Activated CD8-positive, alpha-beta memory T cell treated with anti-CD3 and anti-CD28 coated beads for 4 hours (primary cell): ENCODE measurements around the gene TSPAN3.

ENCODE experiments used
- DNase-seq, 2 donors: peaks; one replicate each; pipeline ENCODE4 v3.0.0-alpha.2; 2020; ENCODE audit warnings: low read depth in 2 of 2

TSPAN3 gene

DNA sequence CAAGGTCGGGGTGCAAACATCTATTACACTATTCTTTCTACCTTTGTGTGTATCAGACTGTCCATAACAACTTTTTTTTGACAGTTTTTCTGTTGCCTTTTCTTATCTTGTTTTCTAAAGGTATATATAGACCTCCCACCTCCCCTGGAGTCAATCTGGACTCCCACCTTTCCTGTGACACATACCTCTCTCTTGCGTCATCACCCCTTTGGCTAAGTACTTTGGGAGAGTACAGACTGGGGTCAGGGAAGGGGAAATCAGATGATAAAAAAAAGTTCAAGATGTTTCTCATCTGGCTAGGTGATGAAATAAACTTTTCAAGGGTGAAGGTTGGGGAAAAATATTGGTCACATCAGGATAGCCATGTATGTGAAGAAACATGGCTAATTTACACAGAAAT lies 17.2 kb downstream of the TSPAN3 start:
- no peak for DNase-seq

GRCh38 chr15:77052556-77052955 lies 18.4 kb downstream of the TSPAN3 start:
- DNase-seq = no peak

- DNase-seq = no peak
Measured at GRCh38 chr15:77048135-77048876, 22.6 kb downstream of the TSPAN3 start.

GRCh38 chr15:77046704-77047412 lies 24.1 kb downstream of the TSPAN3 start:
- no peak for DNase-seq

DNA sequence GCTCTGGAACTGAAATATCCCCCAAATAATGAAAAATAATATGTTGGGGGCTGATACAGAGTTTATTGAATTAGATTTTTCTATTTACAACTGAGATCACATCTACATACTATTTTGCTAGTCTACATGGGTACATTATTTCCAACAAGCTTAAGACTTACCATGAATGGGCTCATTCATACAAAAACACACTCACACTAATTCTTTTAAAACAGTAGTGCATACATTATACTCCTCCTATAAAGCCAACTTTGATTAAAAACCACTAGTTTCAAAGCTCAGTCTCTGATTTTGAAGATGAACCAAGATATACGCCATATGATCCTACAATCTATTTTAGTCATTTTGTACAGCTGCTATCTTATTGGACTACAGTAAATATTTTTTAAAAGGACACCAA lies 24.9 kb downstream of the TSPAN3 start:
- DNase-seq = no peak

- no peak for DNase-seq
Measured at GRCh38 chr15:77044228-77045042, 26.5 kb downstream of the TSPAN3 start.

GRCh38 chr15:77042955-77043920 lies 27.7 kb downstream of the TSPAN3 start:
- DNase-seq = no peak

DNA sequence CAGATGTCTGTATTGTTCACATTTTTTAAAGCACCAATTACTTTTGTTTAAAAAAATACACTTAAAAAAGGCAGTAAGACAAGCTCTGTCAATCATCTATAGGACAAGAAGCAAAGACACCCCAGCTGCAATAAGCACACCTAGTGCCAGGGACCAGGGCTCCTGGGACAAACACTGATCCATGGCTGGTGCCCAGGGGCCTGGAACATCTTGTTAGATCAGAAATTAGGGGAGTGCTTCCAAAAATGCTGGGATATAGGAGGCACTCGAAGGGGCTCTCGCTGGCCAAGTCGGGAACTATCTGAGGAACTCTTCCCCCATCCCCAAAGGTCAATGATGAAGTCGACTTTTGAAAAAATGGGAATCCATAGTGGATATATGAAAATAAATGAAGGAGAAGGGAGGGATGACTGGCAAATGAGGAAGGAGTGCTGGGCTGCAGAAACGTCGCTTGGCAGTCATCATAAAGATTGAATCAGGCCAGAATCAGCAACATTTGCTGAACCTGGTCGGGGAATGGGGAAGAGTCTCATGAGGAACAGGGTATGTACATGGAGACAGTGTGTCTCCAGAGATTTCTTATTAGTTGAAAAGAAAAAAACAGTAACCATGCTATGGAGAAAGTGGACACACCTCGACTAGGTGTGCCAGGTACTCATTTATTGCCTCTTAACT lies 28.5 kb downstream of the TSPAN3 start:
- DNase-seq = no peak

- DNase-seq = no peak
Measured at GRCh38 chr15:77040673-77041072, 30.2 kb downstream of the TSPAN3 start.

DNA sequence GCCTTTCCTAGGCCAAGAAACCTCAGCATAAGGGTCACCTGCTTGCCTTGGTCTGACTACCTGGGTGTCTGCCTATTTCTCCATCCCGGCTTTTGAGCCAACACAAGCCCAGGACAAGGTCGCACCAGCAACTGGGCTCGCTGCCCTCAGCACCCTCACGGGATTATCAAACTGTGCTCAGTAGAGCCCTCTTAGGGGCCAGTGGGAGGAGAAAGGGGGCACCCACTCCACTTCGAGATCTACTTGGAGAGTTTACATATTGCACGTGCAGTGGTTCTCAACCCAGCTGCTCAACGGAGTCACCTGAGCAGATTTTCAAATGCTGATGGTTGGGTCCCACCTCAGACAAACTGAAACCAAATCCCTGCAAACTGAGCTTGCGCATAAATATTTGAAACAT lies 31.1 kb downstream of the TSPAN3 start:
- no peak for DNase-seq

- DNase-seq = no peak
Measured at GRCh38 chr15:77039217-77039533, 31.7 kb downstream of the TSPAN3 start.

DNA sequence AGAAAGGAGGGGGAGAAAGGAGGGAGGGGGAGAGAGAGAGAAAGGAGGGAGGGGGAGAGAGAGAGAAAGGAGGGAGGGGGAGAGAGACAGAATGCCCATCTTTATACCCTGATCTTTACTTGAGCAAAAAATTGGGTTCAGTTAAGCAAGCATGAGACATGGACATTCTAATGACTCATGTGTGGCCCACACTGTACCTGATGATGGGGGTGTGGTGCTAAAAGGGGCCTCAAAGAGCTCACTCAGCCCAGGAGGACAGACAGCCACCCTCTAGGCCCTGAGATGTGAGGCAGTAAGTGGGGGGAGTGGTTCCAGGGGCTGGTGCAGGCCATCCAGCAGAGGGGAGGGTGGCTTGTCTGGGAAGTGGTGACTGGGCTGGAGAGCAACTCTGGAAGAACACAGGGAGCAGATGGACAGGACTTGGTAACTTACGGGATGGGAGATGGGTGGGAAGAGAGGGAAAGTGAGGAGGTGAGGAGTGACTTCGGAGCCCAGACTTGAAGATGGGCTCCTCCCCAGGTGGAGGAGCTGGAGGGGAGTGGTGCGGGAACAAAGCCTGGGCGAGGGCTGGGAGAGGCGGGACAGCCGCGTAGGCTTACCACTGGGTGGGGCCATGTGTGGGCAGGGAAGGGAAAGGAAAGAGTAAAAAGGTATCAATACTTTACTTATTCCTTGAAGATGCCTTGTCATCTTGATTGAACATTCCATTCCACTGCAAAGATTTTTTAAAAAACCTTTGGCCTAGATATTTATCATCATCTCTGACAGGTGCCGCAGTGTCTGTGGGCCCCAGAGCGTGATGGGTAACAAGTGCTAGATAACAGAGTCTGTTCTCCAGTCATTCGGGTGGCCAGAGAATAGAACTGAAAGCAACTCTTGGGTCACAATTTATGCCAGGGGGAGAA lies 32.3 kb downstream of the TSPAN3 start:
- DNase-seq = no peak

- DNase-seq = no peak
Measured at GRCh38 chr15:77037388-77038209, 33.3 kb downstream of the TSPAN3 start.

- DNase-seq = no peak
Measured at GRCh38 chr15:77036537-77037387, 34.1 kb downstream of the TSPAN3 start.

DNA sequence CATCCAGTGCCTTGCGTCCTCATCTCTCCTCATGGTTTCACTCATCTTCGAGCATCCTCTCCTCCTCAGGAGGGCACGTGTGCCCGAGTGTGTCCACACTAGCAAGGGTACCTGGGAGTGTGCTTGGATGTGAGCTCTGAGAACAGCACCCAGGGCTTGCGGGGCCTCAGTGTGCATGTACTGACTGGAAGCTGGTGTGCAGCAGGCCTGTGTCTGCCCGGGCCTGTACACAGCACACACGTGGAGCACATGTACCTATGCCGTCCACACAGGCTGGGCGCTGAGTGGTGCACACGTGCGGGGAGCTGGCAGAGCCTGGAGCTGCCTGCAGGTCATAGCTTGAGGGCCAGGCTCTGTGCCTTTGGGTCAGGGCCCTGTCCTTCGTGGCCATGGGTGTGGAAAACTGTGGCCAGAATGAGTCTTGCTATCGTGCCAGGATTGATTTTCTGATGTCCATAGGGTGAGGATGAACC lies 34.9 kb downstream of the TSPAN3 start:
- DNase-seq = no peak

DNA sequence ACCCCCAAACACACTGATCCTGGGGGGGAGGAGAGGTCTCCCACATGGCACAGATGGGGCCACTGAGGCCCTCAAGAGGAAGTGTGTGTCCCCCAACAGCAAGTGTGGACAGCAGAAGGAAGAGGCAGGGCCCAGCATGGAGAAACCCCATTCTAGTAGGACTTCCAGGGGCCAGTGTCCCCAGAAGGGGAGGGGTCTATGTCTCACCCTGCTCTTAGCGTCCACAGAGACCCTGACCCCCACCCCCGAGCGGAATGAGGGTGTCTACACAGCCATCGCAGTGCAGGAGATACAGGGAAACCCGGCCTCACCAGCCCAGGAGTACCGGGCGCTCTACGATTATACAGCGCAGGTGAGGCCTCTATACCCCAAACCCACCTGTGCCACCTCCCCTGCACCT lies 35.3 kb downstream of the TSPAN3 start:
- DNase-seq = no peak

DNA sequence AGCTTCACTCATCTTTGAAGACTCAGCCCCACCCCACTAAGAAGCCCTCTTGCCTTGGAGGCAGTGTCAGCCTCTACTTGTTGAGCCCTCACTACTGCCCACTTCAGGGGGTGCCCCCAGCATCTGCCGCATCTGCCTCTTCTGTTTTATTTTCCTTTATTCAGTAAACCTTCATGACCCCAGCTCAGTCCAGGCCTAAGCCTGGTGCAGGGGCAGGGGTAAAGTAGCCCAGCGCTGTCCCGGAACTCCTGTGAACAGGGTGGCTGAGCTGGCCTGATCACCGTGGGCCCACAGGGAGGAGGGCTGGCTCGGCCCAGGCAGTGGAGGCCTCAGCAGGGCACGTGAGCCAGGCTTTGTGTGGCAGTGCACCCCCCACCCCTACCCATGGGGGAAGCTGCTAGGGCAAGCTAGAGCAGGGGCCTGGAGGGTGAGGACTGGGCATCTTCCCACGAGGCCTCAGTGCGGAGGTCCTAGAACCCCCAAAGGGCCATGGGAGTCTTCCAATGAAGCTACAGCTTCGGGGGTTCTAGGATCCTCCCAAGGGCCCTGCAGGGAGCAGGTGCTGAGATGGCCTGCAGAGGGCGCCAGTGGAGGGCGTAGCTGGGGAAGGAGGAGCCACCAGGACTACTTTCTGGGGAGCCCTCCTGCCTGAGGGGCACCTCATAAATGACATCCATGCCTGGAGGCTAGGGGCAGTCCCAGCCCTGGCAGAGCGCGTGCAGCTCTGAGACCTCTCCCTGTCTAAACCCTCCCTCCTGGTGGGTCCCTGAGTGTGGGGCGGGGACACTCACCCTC lies 36.0 kb downstream of the TSPAN3 start:
- DNase-seq = no peak
